HK-2 (cell line): ENCODE measurements around the gene PRPH.
A peak's percentile ranks its signal among the peaks of the same experiment; 100 is the strongest.

Experiments
- DNase-seq: peaks from one replicate; pipeline ENCODE4 v3.0.0-alpha.2; 2018; ENCODE audit not compliant: unreplicated experiment

Gene PRPH

DNA sequence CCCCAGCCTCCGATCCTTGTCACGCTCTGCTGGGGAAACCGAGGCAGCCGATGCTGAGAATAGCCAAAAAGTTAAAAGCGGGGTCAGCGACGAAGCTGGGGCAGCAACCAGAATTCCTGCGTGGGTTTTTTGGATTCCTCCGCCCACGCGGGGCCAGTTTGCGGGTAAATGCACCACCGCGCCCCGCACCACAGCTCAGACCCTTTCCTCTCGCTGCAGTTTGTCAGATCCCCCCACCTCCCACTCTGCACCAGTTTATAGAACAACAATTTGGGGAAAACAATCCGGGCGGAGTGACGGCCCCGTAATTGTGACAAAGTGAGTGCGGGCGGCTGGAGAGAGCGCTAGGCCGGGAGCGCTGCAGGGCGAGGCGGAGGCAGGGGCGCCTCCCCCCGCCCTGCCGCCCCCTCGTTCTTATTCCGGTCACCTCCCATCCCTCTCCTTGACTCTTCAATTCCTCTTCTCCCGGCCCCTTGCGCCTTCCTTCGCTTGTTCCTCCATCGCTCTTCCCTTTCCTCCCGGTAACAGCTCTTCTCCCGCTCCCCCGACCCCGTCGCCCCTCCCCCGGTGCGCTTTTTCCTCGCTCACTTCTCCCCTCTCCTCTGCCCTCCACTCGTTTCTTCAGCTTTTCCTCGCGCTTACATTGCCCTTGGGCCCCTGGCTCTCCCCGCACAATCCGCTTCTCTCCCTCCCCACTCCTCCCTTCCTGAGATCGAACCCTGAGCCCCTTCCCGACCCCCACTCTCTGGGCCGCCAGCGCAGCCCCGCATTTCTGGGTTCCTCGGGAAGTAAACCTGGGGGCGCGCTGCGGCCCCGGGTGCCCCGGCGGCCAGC lies 51.1 kb downstream of the PRPH start:
- no peak for DNase-seq

DNA sequence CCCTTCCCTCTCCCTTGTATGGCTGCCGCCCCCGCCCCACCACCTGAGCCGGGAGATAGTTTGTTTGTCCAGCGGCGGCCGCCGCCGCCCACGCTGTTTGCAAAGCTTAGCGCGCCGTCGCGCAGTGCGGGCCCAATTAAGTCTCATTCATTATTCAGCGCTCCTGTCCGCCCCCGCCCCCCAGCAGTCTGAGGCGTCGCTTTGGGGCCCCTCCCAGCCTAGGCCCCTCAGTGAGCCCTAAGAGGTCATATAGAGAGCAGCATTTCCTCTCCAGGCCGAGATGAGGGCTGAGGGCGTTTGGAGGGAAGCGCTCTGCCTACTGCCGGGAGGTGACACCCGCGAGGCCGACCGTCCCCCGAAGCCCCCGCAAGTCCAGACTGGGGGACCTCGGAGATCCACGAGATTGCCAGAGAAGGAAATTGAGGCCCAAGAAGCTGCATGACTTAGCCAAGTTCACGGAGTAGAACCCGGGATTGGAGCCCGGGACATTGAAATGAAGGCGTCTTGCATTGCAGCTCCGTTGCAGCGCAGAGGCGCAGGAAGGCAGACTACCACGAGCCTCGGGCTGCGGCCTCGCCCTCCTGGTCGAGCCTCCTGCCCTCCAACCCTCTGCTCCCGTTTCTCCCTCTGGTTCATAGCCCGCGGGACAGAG lies 51.8 kb downstream of the PRPH start, which contains the start of gene DNAJC22:
TSS of gene DNAJC22 (plus strand) at position 230 of the 652 bp plus-strand sequence. CDS start 1,985 bp downstream, outside the sequence.
- peak; percentile 64 for DNase-seq

DNA sequence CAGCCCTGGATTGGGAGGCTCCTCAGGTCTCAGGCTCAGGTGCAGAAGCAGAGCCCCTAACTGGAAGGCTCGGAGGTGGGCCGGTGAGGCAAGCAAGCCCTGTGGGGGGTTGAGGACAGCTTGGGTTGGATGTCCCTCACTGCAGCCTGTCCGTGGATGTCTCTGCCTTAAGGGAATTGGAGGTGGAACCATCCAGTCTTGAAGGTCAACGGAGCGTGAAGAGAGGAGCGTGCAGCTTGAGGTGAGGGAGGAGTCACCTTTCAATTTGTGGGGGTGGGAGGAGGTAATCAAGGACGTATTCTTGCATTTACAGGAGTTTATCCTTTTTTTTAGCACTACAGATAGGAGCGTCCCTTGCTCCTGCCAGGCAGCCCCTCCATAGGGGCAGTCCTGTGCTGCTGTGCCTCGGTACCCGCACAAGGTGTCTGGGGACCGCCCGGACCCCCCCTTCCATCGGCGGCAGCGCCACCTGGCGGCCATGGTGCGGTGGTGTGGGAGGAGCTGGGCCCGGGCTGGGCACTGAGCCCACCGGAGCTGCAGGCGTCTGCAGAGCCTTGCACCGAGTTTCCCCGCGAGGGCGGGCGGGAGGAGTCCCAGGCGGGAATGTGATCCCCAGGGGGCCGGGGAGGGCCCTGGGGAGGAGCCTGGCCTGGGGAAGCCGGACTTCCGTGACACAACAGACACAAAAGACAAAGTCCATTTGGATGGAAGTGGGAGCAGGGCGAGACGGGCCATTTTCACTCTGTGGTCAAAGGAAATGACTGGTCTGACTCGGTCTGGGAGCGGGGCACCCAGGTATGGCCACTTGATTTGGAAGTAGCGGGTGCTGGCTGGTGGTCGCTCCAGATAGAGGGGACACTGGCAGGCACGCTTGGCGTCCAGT lies 52.6 kb downstream of the PRPH start:
- DNase-seq: peak; percentile 96
